Mesenteric fat pad (tissue), 1 donor: ENCODE measurements around the gene TERB1. TPM values are rescaled to one million over a fixed set of nuclear protein-coding genes. Genes with fewer than 3 reads are reported as not detected.

ENCODE experiments used
- DNase-seq: peaks from one replicate; pipeline ENCODE4 v3.0.0-alpha.2; 2020; ENCODE audit warnings: low spot score
- total RNA-seq: library from RNA; stranded (reverse); fragmentation: NEBNext Ultra II Directional; extraction: Animal tissue kit (Norgen Biotek cat#: 25700); gene quantifications from one replicate; pipeline ENCODE4 v1.2.1, GENCODE V29; 2021
- donor health status: DM: yes; HTN: yes; CAD: no.

Gene TERB1
- total RNA-seq, 1 donor from 2014 or later: not detected

- DNase-seq: peak; percentile 89
These were observed 50.4 kb downstream of the TERB1 start for GRCh38 chr16:66751053-66751302.

DNA sequence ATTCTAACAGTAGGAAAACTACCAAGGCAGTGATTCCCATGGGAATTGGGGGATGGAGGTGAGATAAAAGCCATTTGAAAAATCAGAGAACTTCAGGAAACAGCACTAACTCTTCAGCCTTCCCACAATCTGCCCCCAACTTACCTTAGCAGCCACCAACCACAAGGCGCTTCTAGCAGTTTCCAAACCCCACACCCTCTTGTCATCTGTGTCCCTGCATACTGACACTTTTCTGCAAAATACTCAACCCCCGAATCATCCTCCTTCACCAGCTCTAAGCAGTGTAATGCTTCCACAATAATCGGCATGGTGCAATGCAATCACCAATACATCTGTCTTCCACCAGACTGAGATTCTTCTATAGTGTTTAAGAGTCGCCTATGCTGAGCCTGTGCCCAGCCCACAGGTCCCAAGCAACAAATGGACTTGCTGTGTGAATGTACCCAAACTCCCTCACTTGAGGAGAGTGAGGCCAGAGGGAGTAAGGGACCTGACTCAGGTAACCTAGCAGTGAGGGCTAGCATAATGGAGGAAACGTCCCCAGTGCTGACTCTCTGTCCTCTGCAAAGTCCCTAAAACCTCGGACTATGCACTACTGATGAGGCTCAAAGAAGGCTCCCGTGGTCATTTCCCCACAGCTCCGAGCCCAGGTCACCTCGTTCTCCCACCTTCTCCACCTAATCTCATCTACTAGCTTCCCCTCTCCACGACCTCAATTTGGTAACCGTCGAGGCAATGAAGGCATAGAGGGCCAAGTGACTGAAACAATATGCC is 50.9 kb downstream of the TERB1 start:
- no peak for DNase-seq

DNA sequence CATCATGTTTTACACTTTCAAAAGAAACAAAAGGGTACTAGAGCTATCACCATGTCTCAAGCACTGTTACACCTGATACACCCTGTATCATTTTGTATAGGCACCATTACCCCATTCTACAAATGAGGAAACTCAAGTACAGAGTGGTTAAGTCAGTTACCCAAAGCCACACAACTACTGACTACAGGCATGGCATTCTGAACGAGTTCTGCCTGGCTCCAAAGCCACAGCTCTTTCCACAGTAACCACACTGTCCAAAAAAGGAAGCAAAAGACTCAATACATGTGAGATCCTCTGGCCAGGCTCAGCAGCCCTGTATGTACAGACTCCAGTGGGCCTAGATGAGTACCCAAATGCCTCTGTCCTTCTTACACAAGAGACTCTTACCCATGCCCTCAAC is 54.7 kb downstream of the TERB1 start:
- no peak for DNase-seq

- no peak for DNase-seq
These were observed 55.3 kb downstream of the TERB1 start for GRCh38 chr16:66746048-66746447.

GRCh38 chr16:66741950-66742808 is 59.2 kb downstream of the TERB1 start:
- no peak for DNase-seq

DNA sequence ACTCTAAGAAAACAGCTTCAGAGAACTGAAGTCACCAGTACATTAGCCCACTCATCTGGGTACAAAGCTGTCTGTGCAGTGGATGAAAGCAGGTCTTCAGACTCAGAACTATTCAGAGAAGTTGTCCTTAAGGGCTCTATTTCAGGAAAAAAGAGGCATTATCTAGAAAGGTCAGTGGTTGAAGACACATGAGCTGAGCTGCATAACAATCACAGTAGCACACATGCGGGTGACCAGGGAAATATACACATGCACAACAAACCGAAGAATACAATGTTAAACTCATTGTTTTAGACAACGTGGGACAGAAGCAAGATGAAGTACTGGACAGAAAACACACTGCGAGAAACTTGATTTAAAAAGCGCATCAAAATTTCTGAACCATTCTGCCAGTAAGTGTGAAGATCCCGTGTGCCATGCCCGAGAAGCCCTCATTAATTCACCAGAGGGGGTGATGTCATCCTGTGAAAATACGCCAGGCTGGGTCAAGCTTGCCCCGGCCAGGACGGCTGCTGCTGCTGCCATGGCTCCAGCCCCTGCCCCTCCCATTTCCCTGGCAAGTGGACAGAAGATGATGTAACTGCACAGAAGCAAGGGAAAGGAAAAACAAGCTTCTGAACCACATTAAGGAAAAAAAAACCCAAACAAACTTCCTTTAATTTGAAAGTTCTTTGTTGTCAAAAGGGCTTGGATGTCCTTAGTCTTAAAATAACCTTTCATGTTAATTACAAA is 60.0 kb downstream of the TERB1 start:
- DNase-seq: peak; percentile 92

DNA sequence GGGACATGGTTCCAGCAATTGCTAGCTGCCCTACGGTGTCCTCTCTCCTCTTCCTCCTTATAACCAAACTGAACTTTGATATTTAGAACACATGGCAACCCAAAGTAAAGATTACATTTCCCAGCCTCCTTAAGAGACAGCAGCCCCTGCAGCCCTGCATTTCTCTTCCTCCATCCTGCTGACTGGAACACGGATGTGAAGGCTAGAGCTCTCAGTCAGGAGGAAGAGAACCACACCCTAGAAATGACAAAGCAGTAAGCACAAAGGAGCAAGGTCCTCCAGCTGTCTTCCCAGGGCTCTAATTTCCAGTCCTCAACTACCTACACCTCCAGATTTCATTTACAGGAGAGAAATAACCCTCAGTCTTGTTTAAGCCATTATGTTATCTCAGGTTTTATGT is 60.9 kb downstream of the TERB1 start:
- DNase-seq: no peak

GRCh38 chr16:66740010-66740409 is 61.4 kb downstream of the TERB1 start:
- DNase-seq: no peak

- DNase-seq: no peak
These were observed 65.5 kb downstream of the TERB1 start for GRCh38 chr16:66735891-66736290.

DNA sequence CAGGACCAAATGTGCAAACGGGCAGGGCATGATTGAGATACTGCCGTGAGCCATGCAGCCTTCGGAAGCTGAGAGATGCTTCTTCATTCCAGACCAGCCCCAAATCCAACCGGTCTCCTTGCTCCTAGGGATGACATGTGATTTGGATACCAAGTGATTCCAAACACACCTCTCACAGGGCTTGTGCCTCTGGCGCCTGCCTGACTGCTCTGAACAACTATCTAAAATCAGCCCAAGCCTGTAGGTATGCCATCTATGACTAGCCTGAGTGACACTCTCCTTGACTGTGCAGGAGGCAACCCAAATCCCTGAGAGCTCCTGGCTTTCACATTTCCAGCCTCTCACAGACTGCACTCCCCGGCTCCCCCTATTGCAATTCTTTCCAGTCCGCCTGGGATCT is 70.3 kb downstream of the TERB1 start:
- DNase-seq: peak; percentile 49

GRCh38 chr16:66728804-66729203 is 72.6 kb downstream of the TERB1 start:
- DNase-seq: no peak

DNA sequence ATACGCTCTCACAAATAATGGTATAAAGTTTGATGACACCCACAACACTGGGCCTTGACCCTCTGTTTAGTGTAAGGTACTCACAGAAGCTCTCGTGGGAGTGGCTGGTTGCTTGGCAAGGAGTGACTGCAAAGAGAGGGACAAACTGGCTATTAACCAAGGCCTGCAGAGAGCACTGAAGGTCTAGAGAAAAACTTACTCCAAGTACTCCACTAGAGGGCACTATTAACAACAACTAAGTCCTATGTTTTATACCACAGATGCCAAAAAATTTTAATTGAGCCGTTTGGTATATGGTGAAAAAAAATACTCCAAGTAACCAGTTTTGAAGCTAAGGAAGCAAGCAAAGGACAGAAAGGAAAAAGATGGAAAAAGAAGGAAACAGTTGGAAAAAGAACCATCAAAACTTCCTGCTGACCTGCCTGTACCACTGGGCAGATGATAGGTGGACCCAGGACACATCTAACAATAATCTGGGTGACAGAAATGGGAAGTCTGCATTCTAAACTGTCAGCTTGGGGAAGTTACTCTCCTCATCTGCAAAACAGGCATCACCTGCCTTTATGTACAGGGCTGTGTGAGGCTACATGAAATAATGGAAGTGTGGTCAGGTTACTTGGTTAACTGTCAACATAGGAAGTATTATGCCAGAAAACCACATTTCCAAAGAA is 73.1 kb downstream of the TERB1 start:
- DNase-seq: no peak

DNA sequence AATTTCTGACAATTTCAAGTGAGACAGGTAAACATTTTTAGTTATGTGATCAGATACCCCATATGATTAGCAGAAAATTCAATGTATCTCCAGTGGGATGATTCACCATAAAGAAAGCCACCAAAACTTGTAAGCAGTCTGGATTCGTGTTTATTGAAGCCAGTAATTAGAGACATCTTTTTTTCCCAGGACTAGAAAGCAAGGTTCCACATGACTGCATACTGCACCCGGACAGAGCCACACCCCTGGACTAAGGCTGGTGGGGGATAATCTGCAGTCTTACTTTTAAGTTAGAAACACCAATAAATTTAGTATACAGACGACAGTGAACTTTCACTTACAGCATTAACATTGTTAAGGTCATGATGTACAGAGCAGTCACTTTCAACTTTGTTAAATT is 80.6 kb downstream of the TERB1 start:
- no peak for DNase-seq

DNA sequence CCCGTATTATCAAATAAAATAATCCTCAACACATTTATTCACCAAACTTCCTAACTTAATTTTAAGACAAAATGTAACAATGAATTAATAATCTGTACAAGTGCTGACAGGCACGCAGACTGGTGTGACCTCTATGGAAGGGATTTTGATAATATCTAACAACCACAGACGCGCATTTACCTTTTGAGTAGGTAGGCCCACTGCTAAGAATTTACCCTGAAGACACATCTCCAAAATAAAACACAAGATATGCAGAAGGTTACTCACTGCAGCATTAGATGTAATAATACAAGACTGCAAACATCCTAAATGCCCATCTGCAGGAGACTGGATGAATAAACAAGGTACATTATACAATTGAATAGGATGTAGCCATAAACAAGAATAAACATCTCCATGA is 82.1 kb downstream of the TERB1 start:
- DNase-seq: no peak

DNA sequence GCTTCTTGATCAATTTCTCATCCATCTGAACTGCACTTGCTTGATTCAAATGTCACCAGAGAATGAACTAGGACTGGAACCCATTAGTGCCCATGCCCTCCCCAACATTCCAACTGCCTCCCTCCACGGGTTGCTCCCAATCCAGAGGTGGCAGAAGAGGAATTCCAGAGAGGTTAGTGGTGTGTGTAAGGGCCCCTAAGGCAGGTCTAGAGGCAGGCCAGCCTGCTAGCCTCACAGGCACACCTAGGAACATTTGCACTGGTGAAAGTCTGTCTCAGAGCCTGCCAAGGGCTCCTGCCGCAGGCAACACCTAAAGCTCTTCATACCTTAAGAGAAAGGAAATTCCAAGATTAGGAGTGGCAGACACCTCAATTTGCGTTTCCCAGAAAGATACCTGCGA is 83.6 kb downstream of the TERB1 start:
- DNase-seq: no peak

GRCh38 chr16:66717112-66717675 is 84.2 kb downstream of the TERB1 start:
- DNase-seq: no peak

DNA sequence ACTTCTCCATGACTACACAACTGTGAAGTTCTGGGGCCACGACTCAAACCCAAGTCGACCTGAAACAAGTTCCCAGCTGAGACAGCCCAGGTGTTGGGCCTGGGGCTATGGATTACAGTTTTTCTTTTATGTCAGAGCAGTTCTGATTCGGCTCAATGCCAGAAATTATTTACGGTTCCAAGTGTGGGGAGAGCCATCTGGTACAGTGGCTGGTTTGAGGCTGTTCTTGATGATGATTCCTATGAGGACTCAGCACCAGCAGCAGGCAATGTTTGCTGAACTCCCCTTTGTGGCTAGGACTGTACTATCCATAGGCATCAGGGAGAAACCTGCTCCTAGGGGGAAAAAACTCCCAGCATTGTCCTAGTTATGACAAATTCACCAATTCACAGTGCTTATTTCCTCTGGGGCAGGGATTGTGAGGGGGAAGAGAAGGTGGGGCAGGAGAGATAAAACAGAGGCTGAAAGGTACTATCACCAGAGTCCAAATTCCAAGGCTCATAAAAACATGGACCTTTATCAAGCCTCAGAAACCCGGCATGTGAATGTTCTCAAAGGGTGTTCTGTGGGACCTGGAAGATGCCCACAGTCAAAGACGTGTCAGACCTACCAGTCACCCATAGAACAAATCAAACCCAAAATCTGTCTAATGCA is 86.6 kb downstream of the TERB1 start:
- no peak for DNase-seq

DNA sequence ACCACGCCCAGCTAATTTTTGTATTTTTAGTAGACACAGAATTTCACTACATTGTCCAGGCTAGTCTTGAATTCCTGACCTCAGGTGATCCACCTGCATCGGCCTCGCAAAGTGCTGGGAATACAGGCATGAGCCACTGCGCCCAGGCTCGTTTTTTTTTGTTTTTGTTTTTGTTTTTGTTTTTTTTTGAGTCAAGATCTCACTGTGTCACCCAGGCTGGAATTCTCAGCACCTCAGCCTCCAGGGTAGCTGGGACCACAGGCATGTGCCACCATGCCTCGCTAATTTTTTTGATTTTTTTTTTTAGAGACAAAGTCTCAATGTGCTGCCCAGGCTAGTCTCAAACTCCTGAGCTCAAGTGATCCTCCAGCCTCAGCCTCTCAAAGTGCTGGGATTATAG is 87.3 kb downstream of the TERB1 start:
- DNase-seq: no peak

DNA sequence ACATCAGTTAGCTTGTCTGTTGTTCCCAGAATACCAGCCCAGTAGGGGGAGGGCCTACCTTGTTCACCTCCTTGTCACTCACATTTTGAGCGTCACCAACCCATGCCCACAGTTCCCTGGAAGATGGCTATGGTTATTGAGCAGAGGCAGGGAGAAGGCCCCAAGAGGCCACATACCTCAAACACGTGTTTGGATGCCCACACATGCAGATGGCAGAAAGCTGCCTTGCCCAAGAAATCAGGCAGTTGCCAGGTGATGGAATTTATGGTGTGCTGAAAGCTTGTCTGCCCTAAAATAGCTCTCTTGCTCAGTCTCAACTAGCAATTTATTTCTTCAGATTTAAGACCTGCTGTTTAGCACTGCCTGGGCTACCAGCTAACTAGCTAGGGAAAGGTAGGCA is 88.3 kb downstream of the TERB1 start:
- DNase-seq: no peak

GRCh38 chr16:66712512-66712911 is 88.9 kb downstream of the TERB1 start:
- DNase-seq: no peak

DNA sequence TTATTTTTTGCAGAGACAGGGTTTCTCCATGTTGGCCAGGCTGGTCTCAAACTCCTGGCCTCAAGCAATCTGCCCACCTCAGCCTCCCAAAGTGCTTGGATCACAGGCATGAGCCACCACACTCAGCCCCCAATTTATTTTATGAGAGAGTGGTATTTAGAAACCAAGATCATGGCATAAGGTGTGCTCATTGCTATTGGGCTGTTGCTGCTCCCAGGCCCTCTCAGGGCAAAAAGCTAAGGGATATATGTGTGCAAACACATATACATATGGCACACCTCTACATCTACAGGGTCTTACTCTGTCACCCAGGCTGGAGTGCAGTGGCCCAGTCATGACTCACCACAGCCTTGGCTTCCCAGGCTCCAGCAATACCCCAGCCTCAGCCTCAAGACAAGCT is 89.8 kb downstream of the TERB1 start:
- no peak for DNase-seq
